GM12878 (cell line): Measurements from ENCODE around the gene ARL6IP1. TPM values are rescaled to one million over a fixed set of nuclear protein-coding genes. Genes with fewer than 3 reads are reported as not detected.
"Not testable (repeated sequence)": the region's sequence is repeated elsewhere in the genome, so short reads cannot be mapped to it uniquely, and the experiment has no call there.

ENCODE experiments used
- ATAC-seq: fragments of 200-7000 bp; cut with Tn5 transposase; 3 replicates; pipeline ENCODE4 v1.9.1; 2020; ENCODE audit warnings: mild to moderate bottlenecking, moderate library complexity
- BruUV-seq: library from RNA; stranded (reverse); fragments of 400-500 nt; replicated peaks from 2 replicates; lab custom pipeline; 2021; lab: Mats Ljungman, UMichigan
- CTCF ChIA-PET: fragments of 300-600 bp; sonication (Branson Sonifier 250); formaldehyde crosslinking; extraction: SDS; loops from one replicate; lab custom pipeline; 2021; ENCODE audit warnings: inconsistent platforms; lab: Yijun Ruan, JAX
- POLR2A ChIA-PET: fragments of 350-600 bp; formaldehyde crosslinking; extraction: SDS; loops from one replicate; lab custom pipeline; 2021; ENCODE audit warnings: inconsistent platforms; lab: Charles Lee
- RAD21 ChIA-PET: fragments of 300-600 bp; sonication (Branson Sonifier 250); formaldehyde crosslinking; loops from one replicate; lab custom pipeline; 2023; ENCODE audit warnings: antibody characterized with exemption; ENCODE audit not compliant: unreplicated experiment; lab: Charles Lee
- SMC1A ChIA-PET: fragments of 300-600 bp; sonication (Branson Sonifier 250); formaldehyde crosslinking; loops from one replicate; lab custom pipeline; 2023; ENCODE audit not compliant: unreplicated experiment, uncharacterized antibody; lab: Charles Lee
- DNase-seq: peaks from one replicate; pipeline ENCODE4 v3.0.0-alpha.2; 2011; ENCODE audit warnings: low read depth, low spot score
- FAIRE-seq: peaks from 3 replicates; lab custom pipeline; 2011; peaks lifted over from hg19 to GRCh38; lab: Jason Lieb, UNC
- H2AFZ ChIP-seq: 2 replicates; pipeline ENCODE4 v1.6.0; 2011; ENCODE audit warnings: low read depth, low read length, control low read depth; ENCODE audit not compliant: control insufficient read depth
- H3K27ac ChIP-seq: 2 replicates; pipeline ENCODE4 v1.5.1; 2011; ENCODE audit warnings: control low read depth; ENCODE audit not compliant: control insufficient read depth, insufficient read depth
- H3K27me3 ChIP-seq, 2 experiments: replicated peaks in 1 of 2; 2 replicates each; pipeline versions ENCODE4 v1.6.0 to v1.6.1; 2011; ENCODE audit warnings: low read length in 1 of 2; ENCODE audit not compliant: control insufficient read depth in 2 of 2, insufficient read depth in 2 of 2
- H3K36me3 ChIP-seq, 2 experiments: 2 replicates each; pipeline ENCODE4 v1.5.1; 2011; ENCODE audit warnings: low read length in 1 of 2; ENCODE audit not compliant: control insufficient read depth in 2 of 2, insufficient read depth in 2 of 2
- H3K4me1 ChIP-seq: 2 replicates; pipeline ENCODE4 v1.6.1; 2011; ENCODE audit warnings: mild to moderate bottlenecking, low read length, moderate library complexity, mixed read lengths; ENCODE audit not compliant: control insufficient read depth, insufficient read depth
- H3K4me2 ChIP-seq: 2 replicates; pipeline ENCODE4 v1.6.0; 2011; ENCODE audit warnings: control low read depth; ENCODE audit not compliant: control insufficient read depth, insufficient read depth
- H3K4me3 ChIP-seq: fragments of 200-600 bp; sonication (generic); 2 replicates; pipeline ENCODE4 v1.5.1; 2016
- H3K79me2 ChIP-seq: 2 replicates; pipeline ENCODE4 v1.6.0; 2011; ENCODE audit warnings: low read length; ENCODE audit not compliant: control insufficient read depth, insufficient read depth
- H3K9ac ChIP-seq: 2 replicates; pipeline ENCODE4 v1.8.0; 2011; ENCODE audit warnings: low read length, control low read depth, mixed read lengths; ENCODE audit not compliant: control insufficient read depth, insufficient read depth
- H3K9me3 ChIP-seq: replicated peaks from 3 replicates; pipeline ENCODE4 v1.5.1; 2011; ENCODE audit warnings: mild to moderate bottlenecking, low read length; ENCODE audit not compliant: control insufficient read depth, insufficient read depth
- H4K20me1 ChIP-seq: 2 replicates; pipeline ENCODE4 v1.6.0; 2011; ENCODE audit not compliant: control insufficient read depth, insufficient read depth
- HDGF ChIP-seq: fragments of 450-650 bp; IDR thresholded peaks from 2 replicates; pipeline ENCODE4 v1.6.1; 2016; ENCODE audit warnings: antibody characterized with exemption
- NBN ChIP-seq: fragments of 450-650 bp; IDR thresholded peaks from 2 replicates; pipeline ENCODE4 v1.6.1; 2016
- WGBS: methylation state at CpG from one replicate; pipeline ENCODE4 v1.1.6; 2016; ENCODE audit warnings: low lambda C conversion rate; ENCODE audit not compliant: insufficient replicate concordance, insufficient coverage; ENCODE audit errors: missing lambda C conversion rate; 5-methylcytosine and 5-hydroxymethylcytosine counted together
- in situ Hi-C: fragments of 300-500 bp; cut with MboI; formaldehyde crosslinking; loops from 9 replicates; pipeline ENCODE4 v1.14.3; 2018; ENCODE audit warnings: mixed read lengths
- intact Hi-C: fragments of 100-400 bp; cut with micrococcal nuclease; formaldehyde crosslinking; loops from one replicate; pipeline ENCODE4 v1.14.2; 2022; ENCODE audit not compliant: unreplicated experiment
- polyA plus RNA-seq, 11 experiments: library from polyadenylated mRNA; depleted of rRNA in 4 of 11; unstranded in 6 of 11; stranded (reverse) in 5 of 11; fragments of >200 nt; fragmentation: Nextera tagmentation in 4 of 11; fragmentation: Illumina TruSeq in 1 of 11; extraction: Ambion mirVana in 4 of 11; extraction: Trizol in 1 of 11; gene quantifications; 1 replicate in 1 of 11; 2 replicates in 10 of 11; pipeline versions ENCODE4 v1.2.1 to v1.2.3, GENCODE V29; 2011 to 2016; ENCODE audit warnings: inconsistent platforms in 2 of 11, missing spikeins in 2 of 11, low read depth in 1 of 11
- total RNA-seq, 4 experiments: library from RNA; depleted of rRNA in 3 of 4; stranded (reverse); fragments of >200 nt in 3 of 4; fragmentation: Illumina TruSeq in 1 of 4; extraction: Trizol in 1 of 4; gene quantifications; 2 replicates each; pipeline versions ENCODE4 v1.2.1 to v1.2.3, GENCODE V29; 2013 to 2021

Gene ARL6IP1
- total and polyA plus RNA-seq, 10 of the 15 experiments (the other 5 are each of a cell fraction or from before 2014, with no cell fraction given): 99.3 to 334 (median 197) TPM

DNA sequence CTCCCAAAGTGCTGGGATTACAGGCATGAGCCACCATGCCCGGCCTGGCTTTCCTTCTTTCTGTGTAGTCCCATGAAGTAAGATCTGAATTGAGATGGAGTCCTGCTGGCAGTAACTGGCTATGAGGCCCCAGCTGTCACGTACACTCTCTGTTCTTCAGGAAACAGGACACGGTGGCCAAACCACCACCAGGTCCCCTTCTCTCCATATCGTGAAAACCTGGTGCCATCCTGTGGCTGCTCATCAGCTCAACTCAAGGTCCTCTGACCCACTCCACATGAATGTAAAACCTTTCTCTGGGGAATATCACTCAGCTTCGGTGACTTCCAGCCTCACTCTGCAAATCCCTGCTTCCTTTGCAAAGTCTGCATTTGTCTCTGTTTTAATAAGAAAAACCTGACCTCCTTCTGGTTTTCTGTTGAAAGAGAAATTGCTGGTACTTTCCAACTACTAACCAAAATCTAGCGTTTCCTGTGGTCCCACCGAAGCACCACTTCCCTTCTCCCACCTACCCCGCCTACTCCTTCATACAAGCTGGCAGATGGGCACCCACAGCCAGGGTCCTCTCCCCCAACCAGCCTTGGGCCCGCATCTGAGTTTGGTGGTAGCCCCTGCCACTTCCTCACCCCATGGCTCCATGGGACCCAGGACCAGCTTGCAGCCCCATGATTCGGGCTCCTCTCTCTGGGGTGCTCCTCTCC lies 43.2 kb downstream of the ARL6IP1 start:
- H2AFZ ChIP-seq, H3K27me3 ChIP-seq, H3K9me3 ChIP-seq, BruUV-seq, intact Hi-C loops, H3K4me3 ChIP-seq, H3K4me1 ChIP-seq, H3K36me3 ChIP-seq, DNase-seq, H3K9ac ChIP-seq, H3K79me2 ChIP-seq, H4K20me1 ChIP-seq, POLR2A ChIA-PET: not testable (repeated sequence)
- in situ Hi-C loops: loop anchor here (25.0 kb wide), 2 partner anchors 821 to 1196 kb away; no protein-coding TSS in a partner anchor
- ChIA-PET SMC1A (interaction anchor here (1.0 kb wide), 1 partner anchor 820 kb away, joined by 4 read pairs; no protein-coding TSS in a partner anchor), CTCF (interaction anchor here (0.6 to 0.7 kb wide), 2 partner anchors 786 to 1563 kb away, joined by 3 read pairs; no protein-coding TSS in a partner anchor), RAD21 (interaction anchor here (1.0 to 1.1 kb wide), 4 partner anchors 29 to 836 kb away, joined by 3 to 4 read pairs (median 4); partner anchors contain the start of gene ARL6IP1)
- ATAC-seq (peak; percentile 75), FAIRE-seq (peak; percentile 92)
- Histone ChIP-seq H3K27ac (peak overlapping the region; percentile 52), H3K4me2 (peak overlapping the region; percentile 17; the same call in 1 of the 2 replicates)
- WGBS: 27% methylated on average over 3 of the region's 10 CpGs

GRCh38 chr16:18756639-18757038 lies 44.7 kb downstream of the ARL6IP1 start:
- TF ChIP-seq NBN: 0 out of 2 replicates have a peak, but pooled peaks have one; percentile 27
- peak; percentile 61; the same call in 1 of the 2 replicates for TF ChIP-seq HDGF
- BruUV-seq, H3K9ac ChIP-seq, H3K9me3 ChIP-seq, H3K79me2 ChIP-seq, H3K4me1 ChIP-seq, POLR2A ChIA-PET, H3K27me3 ChIP-seq, H3K4me3 ChIP-seq, CTCF ChIA-PET, RAD21 ChIA-PET, H2AFZ ChIP-seq, FAIRE-seq, H3K36me3 ChIP-seq, ATAC-seq, SMC1A ChIA-PET, H4K20me1 ChIP-seq, DNase-seq, intact Hi-C loops: not testable (repeated sequence)
- Histone ChIP-seq H3K27ac (peak overlapping the region; percentile 52), H3K4me2 (0 out of 2 replicates have a peak overlapping the region, but pooled peaks have one; percentile 17)
- WGBS: 31% methylated on average over 9 of the region's 9 CpGs
- in situ Hi-C loops: loop anchor here (25.0 kb wide), 2 partner anchors 819 to 1194 kb away; no protein-coding TSS in a partner anchor

- peak; percentile 54 for ATAC-seq
- H3K4me1 ChIP-seq, H3K9ac ChIP-seq, H3K79me2 ChIP-seq, H3K4me3 ChIP-seq, CTCF ChIA-PET, H3K36me3 ChIP-seq, SMC1A ChIA-PET, H2AFZ ChIP-seq, H3K27ac ChIP-seq, H4K20me1 ChIP-seq, POLR2A ChIA-PET, intact Hi-C loops, H3K9me3 ChIP-seq, H3K27me3 ChIP-seq, H3K4me2 ChIP-seq, DNase-seq, in situ Hi-C loops, FAIRE-seq, RAD21 ChIA-PET, BruUV-seq: not testable (repeated sequence)
- 50% methylated on average over 2 of the region's 8 CpGs for WGBS
Observed at GRCh38 chr16:18742870-18743269, 58.5 kb downstream of the ARL6IP1 start.
